NB4 (cell line): ENCODE results near the gene TAF4.
"Not testable (repeated sequence)": the region's sequence is repeated elsewhere in the genome, so short reads cannot be mapped to it uniquely, and the experiment has no call there.

ENCODE experiments used
- DNase-seq: peaks from one replicate; pipeline ENCODE4 v3.0.0; 2010; ENCODE audit warnings: low read depth
- H3K4me3 ChIP-seq: one replicate; pipeline ENCODE4 v1.5.1; 2011; ENCODE audit warnings: mild to moderate bottlenecking, low read depth, low read length, moderate library complexity
- CTCF ChIP-seq: IDR thresholded peaks from one replicate; pipeline ENCODE4 v1.5.1; 2012; ENCODE audit warnings: low read depth, low read length
- MYC ChIP-seq: IDR thresholded peaks from 2 replicates; pipeline ENCODE4 v1.6.1; 2011; ENCODE audit warnings: low read depth, low read length
- POLR2A ChIP-seq: IDR thresholded peaks from 2 replicates; pipeline ENCODE4 v1.6.1; 2011; ENCODE audit warnings: mild to moderate bottlenecking; ENCODE audit not compliant: insufficient read length; ENCODE audit errors: extremely low read depth
- TF ChIP-seq, protein P1 (sequence below): IDR thresholded peaks from 2 replicates; pipeline ENCODE4 v1.6.1; 2011; ENCODE audit warnings: low read depth, low read length

The TAF4 gene

DNA sequence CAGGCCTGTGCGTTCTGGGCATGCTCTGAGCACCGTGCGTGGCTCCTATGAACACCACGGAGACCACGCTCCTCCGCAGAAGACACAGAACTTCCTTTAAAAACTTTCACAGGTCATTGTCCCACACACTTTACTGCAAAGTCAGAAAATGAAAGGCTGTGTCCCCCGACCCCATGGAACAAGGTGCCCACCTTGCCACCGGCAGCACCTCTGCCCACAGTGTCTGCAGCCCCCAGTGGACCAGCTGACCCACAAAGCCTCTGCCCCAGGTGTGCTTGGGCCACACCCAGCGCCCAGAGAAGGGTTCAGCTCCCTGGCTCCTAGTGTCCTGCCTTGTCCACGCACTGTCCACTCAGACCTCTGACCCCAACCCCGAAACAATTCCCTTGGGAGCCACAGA lies 8.7 kb downstream of the TAF4 start:
- TF ChIP-seq CTCF (no peak), MYC (no peak), POLR2A (no peak)
- TF ChIP-seq, protein P1, sequence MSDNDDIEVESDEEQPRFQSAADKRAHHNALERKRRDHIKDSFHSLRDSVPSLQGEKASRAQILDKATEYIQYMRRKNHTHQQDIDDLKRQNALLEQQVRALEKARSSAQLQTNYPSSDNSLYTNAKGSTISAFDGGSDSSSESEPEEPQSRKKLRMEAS: no peak
- no peak overlapping the region for H3K4me3 ChIP-seq
- DNase-seq: no peak

GRCh38 chr20:62056377-62056776 lies 9.3 kb downstream of the TAF4 start:
- TF ChIP-seq POLR2A (no peak), MYC (no peak), CTCF (no peak)
- TF ChIP-seq, protein P1: no peak
- H3K4me3 ChIP-seq: no peak overlapping the region
- no peak for DNase-seq

GRCh38 chr20:62055862-62056115 lies 9.9 kb downstream of the TAF4 start:
- not testable (repeated sequence) for H3K4me3 ChIP-seq, DNase-seq

DNA sequence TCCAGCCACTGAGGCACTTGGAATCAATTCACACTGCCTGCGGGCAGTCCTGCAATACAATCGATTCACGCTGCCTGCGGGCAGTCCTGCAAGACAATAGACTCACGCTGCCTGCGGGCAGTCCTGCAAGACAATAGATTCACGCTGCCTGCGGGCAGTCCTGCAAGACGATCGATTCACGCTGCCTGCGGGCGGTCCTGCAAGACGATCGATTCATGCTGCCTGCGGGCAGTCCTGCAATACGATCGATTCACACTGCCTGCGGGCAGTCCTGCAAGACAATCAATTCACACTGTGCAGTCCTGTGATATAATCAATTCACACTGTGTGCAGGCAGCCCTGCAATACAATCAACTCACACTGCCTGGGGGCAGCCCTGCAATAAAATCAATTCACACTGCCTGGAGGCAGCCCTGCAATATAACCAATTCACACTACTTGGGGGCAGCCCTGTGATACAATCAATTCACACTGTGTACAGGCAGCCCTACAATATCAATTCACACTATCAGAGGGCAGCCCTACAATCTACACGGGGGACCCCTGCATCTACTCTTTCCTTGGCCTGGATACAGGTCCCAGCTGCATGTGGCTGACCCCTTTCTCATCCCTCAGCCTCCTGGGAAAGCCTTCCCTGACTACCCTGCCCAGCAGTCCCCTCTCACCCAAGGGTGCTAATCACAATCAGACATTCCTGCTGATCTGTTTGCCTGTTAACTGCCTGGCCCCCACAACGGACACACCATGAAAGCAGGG lies 10.4 kb downstream of the TAF4 start:
- no peak for TF ChIP-seq POLR2A
- DNase-seq: no peak
- no peak overlapping the region for H3K4me3 ChIP-seq

GRCh38 chr20:62054451-62054953 lies 11.2 kb downstream of the TAF4 start:
- TF ChIP-seq POLR2A (no peak), MYC (no peak), CTCF (no peak)
- TF ChIP-seq, protein P1: no peak
- DNase-seq: no peak
- H3K4me3 ChIP-seq: no peak overlapping the region

DNA sequence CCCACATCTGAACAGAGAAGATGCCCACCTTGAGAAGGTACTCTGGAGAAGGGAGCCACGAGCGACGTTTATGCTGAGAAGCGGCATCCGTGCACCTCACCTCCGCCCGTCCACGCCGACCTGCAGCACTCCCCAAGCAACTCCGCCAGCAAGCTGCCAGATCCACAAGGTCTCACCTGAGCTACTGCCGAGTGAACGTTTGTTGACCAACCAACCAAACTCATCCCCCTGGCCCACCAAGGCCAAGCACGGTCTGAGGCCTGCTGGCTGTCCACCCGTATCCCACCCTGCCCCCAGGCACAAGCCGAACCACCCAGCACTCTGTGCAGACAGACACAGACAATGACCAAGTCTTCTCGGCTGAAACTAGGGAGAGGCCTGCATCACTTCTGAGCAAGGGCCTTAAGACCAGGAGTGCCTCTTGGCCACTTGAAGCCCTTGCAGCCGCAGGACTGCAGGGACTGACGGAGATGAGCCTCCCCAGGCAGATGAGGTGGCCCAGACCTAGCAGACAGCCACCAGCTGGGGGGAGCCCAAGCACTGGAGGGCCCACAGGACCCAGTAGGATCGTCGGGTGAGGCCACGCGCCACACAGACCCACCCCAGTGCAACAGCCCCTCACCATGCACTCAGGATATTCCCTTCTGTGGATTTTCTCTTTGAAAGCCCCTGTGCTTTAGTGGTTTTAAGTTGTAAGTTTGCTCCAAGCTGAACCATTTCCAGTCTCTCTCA lies 12.1 kb downstream of the TAF4 start:
- no peak overlapping the region for H3K4me3 ChIP-seq
- no peak for DNase-seq
- TF ChIP-seq CTCF (no peak), POLR2A (no peak), MYC (no peak)
- TF ChIP-seq, protein P1: no peak
